K562 (cell line): Measurements from ENCODE around the gene DCDC2. TPM values are rescaled to one million over a fixed set of nuclear protein-coding genes. Genes with fewer than 3 reads are reported as not detected.

Experiments used
- ATAC-seq: fragments of 200-7000 bp; cut with Tn5 transposase; 3 replicates; pipeline ENCODE4 v1.9.1; 2020; ENCODE audit warnings: moderate library complexity
- BruUV-seq: library from RNA; stranded (reverse); fragments of 400-500 nt; replicated peaks from 2 replicates; lab custom pipeline; 2021; lab: Mats Ljungman, UMichigan
- CTCF ChIA-PET: fragments of 300-600 bp; formaldehyde crosslinking; extraction: SDS; loops from one replicate; lab custom pipeline; 2021; ENCODE audit warnings: low intra/inter-chr PET ratio; lab: Yijun Ruan, JAX
- POLR2A ChIA-PET: fragments of 300-600, 350-650 bp; sonication (Branson Sonifier 250); formaldehyde crosslinking; extraction: SDS; loops from one replicate; lab custom pipeline; 2021; ENCODE audit warnings: antibody characterized with exemption, inconsistent platforms; lab: Yijun Ruan, JAX
- DNase-seq, 4 experiments: peaks; one replicate each; pipeline versions ENCODE4 v3.0.0 to v3.0.0-alpha.2; 2011 to 2018; ENCODE audit warnings: low spot score in 3 of 4, mixed read lengths in 3 of 4; ENCODE audit errors: extremely low read depth in 1 of 4
- FAIRE-seq: peaks from 2 replicates; lab custom pipeline; 2011; peaks lifted over from hg19 to GRCh38; lab: Jason Lieb, UNC
- H2AFZ ChIP-seq: 2 replicates; pipeline ENCODE4 v1.6.0; 2011; ENCODE audit warnings: low read depth, low read length, control low read depth, inconsistent platforms
- H3K27ac ChIP-seq: fragments of 200-600 bp; 3 replicates; pipeline ENCODE4 v1.8.0; 2011; ENCODE audit warnings: low read depth, mild to moderate bottlenecking, control low read depth, inconsistent platforms, low read length, moderate library complexity, mixed read lengths; ENCODE audit errors: extremely low read depth
- H3K27me3 ChIP-seq, 2 experiments: fragments of 300-600 bp in 1 of 2; 2 replicates in 1 of 2; 3 replicates in 1 of 2; pipeline versions ENCODE4 v1.6.0 to v1.8.0; 2011; ENCODE audit warnings: inconsistent platforms in 2 of 2, low read length in 2 of 2, mild to moderate bottlenecking in 1 of 2, mixed read lengths in 1 of 2, moderate library complexity in 1 of 2; ENCODE audit not compliant: control insufficient read depth in 2 of 2, insufficient read depth in 2 of 2
- H3K36me3 ChIP-seq: fragments of 300-600 bp; 3 replicates; pipeline ENCODE4 v1.8.0; 2011; ENCODE audit warnings: mild to moderate bottlenecking, low read length, inconsistent platforms; ENCODE audit not compliant: control insufficient read depth, insufficient read depth
- H3K4me1 ChIP-seq, 2 experiments: fragments of 200-600 bp in 1 of 2; replicated peaks in 1 of 2; 2 replicates in 1 of 2; 3 replicates in 1 of 2; pipeline versions ENCODE4 v1.5.1 to v1.8.0; 2011; ENCODE audit warnings: inconsistent platforms in 2 of 2, low read length in 2 of 2, mild to moderate bottlenecking in 1 of 2, mixed read lengths in 1 of 2, moderate library complexity in 1 of 2; ENCODE audit not compliant: control insufficient read depth in 2 of 2, insufficient read depth in 2 of 2
- H3K4me2 ChIP-seq: 2 replicates; pipeline ENCODE4 v1.6.1; 2011; ENCODE audit warnings: low read length, control low read depth, inconsistent platforms, mixed read lengths; ENCODE audit not compliant: insufficient read depth
- H3K4me3 ChIP-seq: fragments of 200-600 bp; sonication (generic), shearing (Covaris generic); 2 replicates; pipeline ENCODE4 v1.5.1; 2016; ENCODE audit warnings: control low read depth, inconsistent platforms
- H3K79me2 ChIP-seq: fragments of 200-600 bp; 3 replicates; pipeline ENCODE4 v1.8.0; 2011; ENCODE audit warnings: low read length, inconsistent platforms; ENCODE audit not compliant: control insufficient read depth, insufficient read depth
- H3K9ac ChIP-seq, 2 experiments: 2 replicates each; pipeline versions ENCODE4 v1.6.0 to v1.6.1; 2011; ENCODE audit warnings: low read depth in 2 of 2, low read length in 2 of 2, control low read depth in 1 of 2, inconsistent platforms in 1 of 2, mild to moderate bottlenecking in 1 of 2, mixed read lengths in 1 of 2; ENCODE audit not compliant: insufficient read depth in 1 of 2
- H3K9me1 ChIP-seq: one replicate; pipeline ENCODE4 v1.6.0; 2011; ENCODE audit warnings: inconsistent platforms, mild to moderate bottlenecking, low read length, moderate library complexity; ENCODE audit not compliant: control insufficient read depth, insufficient read depth
- H3K9me3 ChIP-seq: replicated peaks from 2 replicates; pipeline ENCODE4 v1.5.1; 2011; ENCODE audit warnings: low read depth, low read length, inconsistent platforms; ENCODE audit not compliant: control insufficient read depth, insufficient read depth
- H4K20me1 ChIP-seq: replicated peaks from 2 replicates; pipeline ENCODE4 v1.6.1; 2011; ENCODE audit warnings: low read length, inconsistent platforms, mixed read lengths; ENCODE audit not compliant: control insufficient read depth, insufficient read depth
- FOS ChIP-seq: IDR thresholded peaks from 3 replicates; pipeline ENCODE4 v1.6.1; 2011; ENCODE audit not compliant: insufficient read length; ENCODE audit errors: extremely low read depth
- KDM5B ChIP-seq: fragments of 200-600 bp; sonication (generic); IDR thresholded peaks from 2 replicates; pipeline ENCODE4 v1.6.1; 2012; ENCODE audit warnings: low read depth, mild to moderate bottlenecking, moderate library complexity, low read length, control low read depth, inconsistent platforms; ENCODE audit not compliant: insufficient replicate concordance
- LCOR ChIP-seq: sonication (generic); formaldehyde crosslinking; IDR thresholded peaks from 2 replicates; pipeline ENCODE4 v1.8.0; 2022; ENCODE audit warnings: mild to moderate bottlenecking, missing genetic modification reagents
- MTA2 ChIP-seq: fragments of 450-650 bp; IDR thresholded peaks from 2 replicates; pipeline ENCODE4 v1.6.1; 2016; ENCODE audit warnings: low read depth
- SMARCA5 ChIP-seq: fragments of 450-650 bp; IDR thresholded peaks from 2 replicates; pipeline ENCODE4 v1.6.1; 2016
- SRSF1 ChIP-seq: fragments of 200-400 bp; formaldehyde crosslinking; IDR thresholded peaks from 2 replicates; pipeline ENCODE4 v1.6.1; 2017; ENCODE audit warnings: mild to moderate bottlenecking, low read depth, low read length, moderate library complexity
- YBX1 ChIP-seq: fragments of 450-650 bp; IDR thresholded peaks from 2 replicates; pipeline ENCODE4 v1.7.1; 2016; ENCODE audit warnings: mild to moderate bottlenecking
- YY1 ChIP-seq, 3 experiments: IDR thresholded peaks; 2 replicates each; pipeline ENCODE4 v1.6.1; 2011; ENCODE audit warnings: low read length in 2 of 3, mild to moderate bottlenecking in 2 of 3, moderate library complexity in 2 of 3, borderline replicate concordance in 1 of 3, control low read depth in 1 of 3, low read depth in 1 of 3; ENCODE audit not compliant: insufficient read depth in 3 of 3, insufficient replicate concordance in 2 of 3, control insufficient read depth in 1 of 3, insufficient read length in 1 of 3; ENCODE audit errors: extremely low read depth in 1 of 3
- ZFPM2 ChIP-seq: fragments of 250-450 bp; sonication (Bioruptor Pico); IDR thresholded peaks from 2 replicates; pipeline ENCODE4 v1.5.1; 2022; ENCODE audit warnings: mild to moderate bottlenecking
- ZNF124 ChIP-seq: sonication (generic); formaldehyde crosslinking; IDR thresholded peaks from 2 replicates; pipeline ENCODE4 v1.8.1; 2022; ENCODE audit warnings: missing genetic modification reagents
- ZSCAN29 ChIP-seq: fragments of 450-650 bp; IDR thresholded peaks from 2 replicates; pipeline ENCODE4 v1.6.1; 2017
- WGBS: fragments of 100-300 bp; shearing (Covaris generic); methylation state at CpG from one replicate; pipeline ENCODE4 v1.1.6; 2016; ENCODE audit warnings: low coverage, mixed read lengths; ENCODE audit not compliant: insufficient coverage; ENCODE audit errors: missing lambda C conversion rate; 5-methylcytosine and 5-hydroxymethylcytosine counted together
- in situ Hi-C: fragments of 300-500 bp; cut with MboI; formaldehyde crosslinking; loops from 4 replicates; pipeline ENCODE4 v1.15.0; 2018; ENCODE audit warnings: inconsistent platforms, mixed read lengths
- intact Hi-C: fragments of 100-400 bp; cut with micrococcal nuclease; formaldehyde crosslinking; loops from 2 replicates; pipeline ENCODE4 v1.14.2; 2022
- polyA plus RNA-seq, 8 experiments: library from polyadenylated mRNA; depleted of rRNA in 4 of 8; stranded (reverse) in 5 of 8; unstranded in 3 of 8; fragments of >200 nt; fragmentation: Nextera tagmentation in 2 of 8; fragmentation: Illumina TruSeq in 1 of 8; extraction: Ambion mirVana in 2 of 8; extraction: Trizol in 1 of 8; gene quantifications; 2 replicates each; pipeline versions ENCODE4 v1.2.1 to v1.2.3, GENCODE V29; 2011 to 2014; ENCODE audit warnings: inconsistent platforms in 1 of 8, missing spikeins in 1 of 8
- total RNA-seq, 7 experiments: library from RNA; depleted of rRNA in 6 of 7; stranded (reverse); fragments of >200 nt in 6 of 7; fragmentation: Illumina TruSeq in 2 of 7; extraction: Trizol in 2 of 7; gene quantifications; 2 replicates each; pipeline versions ENCODE4 v1.2.1 to v1.2.3, GENCODE V29; 2011 to 2021; ENCODE audit warnings: low replicate concordance in 1 of 7
- TF ChIP-seq, protein P1 (sequence below): conservative IDR thresholded peaks from 2 replicates; pipeline ENCODE4 v1.6.1; 2011; ENCODE audit warnings: low read depth, mild to moderate bottlenecking, low read length; ENCODE audit not compliant: control insufficient read depth
- TF ChIP-seq, protein P2 (sequence below): sonication (generic); formaldehyde crosslinking; IDR thresholded peaks from 2 replicates; pipeline ENCODE4 v1.5.0; 2020; ENCODE audit warnings: missing genetic modification reagents

The DCDC2 gene
- total and polyA plus RNA-seq, 9 of the 15 experiments (the other 6 are each of a cell fraction or from before 2014, with no cell fraction given), result 0.04 TPM; not detected in 8

DNA sequence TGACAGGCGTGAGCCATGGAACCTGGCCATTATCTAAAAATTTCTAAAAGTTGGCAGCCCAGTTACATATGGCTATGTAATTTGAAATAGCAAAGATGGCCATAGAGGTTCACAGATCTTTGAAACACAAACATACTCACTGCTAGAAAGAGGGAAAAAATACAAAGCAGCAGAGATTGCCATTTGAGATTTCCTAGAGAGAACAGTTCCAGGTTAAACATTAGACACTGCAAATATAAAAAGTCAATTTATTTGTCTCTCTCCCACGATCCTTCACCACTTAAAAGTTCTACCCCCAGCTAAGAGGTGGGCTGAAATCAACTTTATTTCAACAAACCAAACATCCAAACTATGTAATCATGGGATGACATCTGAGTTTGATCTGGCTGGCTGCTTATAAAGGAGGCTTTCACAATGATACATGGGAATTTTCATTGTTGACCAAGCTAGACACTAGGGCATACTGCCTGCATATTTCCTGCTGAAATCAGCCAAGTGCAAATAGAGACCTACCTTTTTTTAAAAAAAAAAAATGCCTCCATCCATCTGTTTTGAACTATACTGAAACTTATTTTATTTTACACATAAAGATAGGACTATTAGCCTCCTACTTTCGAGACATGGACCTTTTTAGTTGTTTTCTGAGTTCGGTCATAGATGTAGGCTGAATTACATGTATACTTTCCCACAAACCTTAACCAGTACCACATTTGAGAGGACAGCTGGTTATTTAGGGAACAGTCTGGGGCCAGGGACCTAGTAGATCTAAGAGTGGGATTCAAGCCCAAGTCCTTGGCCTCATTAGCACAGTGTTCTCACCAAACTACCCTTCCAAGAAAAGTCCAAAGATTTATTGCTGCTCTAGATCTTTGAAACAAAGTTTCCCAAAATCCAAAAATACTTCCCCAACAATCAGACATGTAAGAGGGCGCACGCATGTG lies 16.6 kb downstream of the DCDC2 start:
- ChIA-PET CTCF (no interaction called here), POLR2A (no interaction called here)
- H4K20me1 ChIP-seq, result no peaks in the 10 kb centered on the region
- H3K36me3 ChIP-seq, result no peaks in the 10 kb centered on the region
- ATAC-seq, result no peak
- H2AFZ ChIP-seq, result no peak overlapping the region
- H3K4me1 ChIP-seq, result no peaks in the 10 kb centered on the region
- intact Hi-C loops, result no loop called here
- WGBS, result 0% methylated on average over 6 of the region's 6 CpGs
- no TSS peak for BruUV-seq
- H3K27me3 ChIP-seq, result 0 out of 5 replicates have a peak, but pooled peaks cover 2 to 3% of the 10 kb centered on the region in 2 experiments
- no peaks in the 10 kb centered on the region for H3K9me3 ChIP-seq
- no peak for TF ChIP-seq ZNF124 (CRISPR knock-in tag)
- no peaks in the 10 kb centered on the region for H3K79me2 ChIP-seq
- no peak overlapping the region for H3K4me3 ChIP-seq
- in situ Hi-C loops, result no loop called here
- no peak overlapping the region for H3K4me2 ChIP-seq
- no peak for FAIRE-seq
- DNase-seq, result no peak
- H3K9ac ChIP-seq, result no peak overlapping the region
- no peak overlapping the region for H3K27ac ChIP-seq
- no peaks in the 10 kb centered on the region for H3K9me1 ChIP-seq

DNA sequence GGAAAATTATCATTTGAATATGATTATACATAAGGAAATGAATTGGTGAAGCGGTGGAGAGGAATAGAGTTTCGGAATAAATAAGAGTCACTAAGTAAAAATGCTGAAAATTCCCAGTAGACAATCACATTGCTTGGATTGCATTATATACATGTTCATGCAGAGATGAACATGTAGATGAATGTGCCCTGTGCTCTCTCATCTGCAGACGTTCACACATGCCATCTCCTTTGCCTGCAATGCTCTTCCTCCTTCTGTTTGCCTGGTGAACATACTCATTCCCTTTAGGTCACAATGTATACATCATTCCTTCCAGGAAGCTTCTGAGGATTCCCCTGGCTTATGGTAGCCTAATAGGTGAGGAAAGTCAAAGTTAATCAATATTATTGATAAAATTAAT lies 17.9 kb downstream of the DCDC2 start:
- ATAC-seq, result no peak
- FAIRE-seq, result no peak
- Histone ChIP-seq H3K9ac (no peak overlapping the region), H3K27me3 (0 out of 5 replicates have a peak, but pooled peaks cover 2 to 3% of the 10 kb centered on the region in 2 experiments), H3K27ac (no peak overlapping the region), H3K36me3 (no peaks in the 10 kb centered on the region), H2AFZ (no peak overlapping the region), H3K4me1 (no peaks in the 10 kb centered on the region), H3K4me2 (no peak overlapping the region), H4K20me1 (no peaks in the 10 kb centered on the region), H3K79me2 (no peaks in the 10 kb centered on the region), H3K4me3 (no peak overlapping the region), H3K9me1 (no peaks in the 10 kb centered on the region), H3K9me3 (no peaks in the 10 kb centered on the region)
- 0% methylated on average over 3 of the region's 3 CpGs for WGBS
- ChIA-PET CTCF (no interaction called here), POLR2A (no interaction called here)
- intact Hi-C loops (no loop called here), in situ Hi-C loops (no loop called here)
- no TSS peak for BruUV-seq
- DNase-seq, result no peak
- TF ChIP-seq FOS, result no peak
- TF ChIP-seq, protein P1, sequence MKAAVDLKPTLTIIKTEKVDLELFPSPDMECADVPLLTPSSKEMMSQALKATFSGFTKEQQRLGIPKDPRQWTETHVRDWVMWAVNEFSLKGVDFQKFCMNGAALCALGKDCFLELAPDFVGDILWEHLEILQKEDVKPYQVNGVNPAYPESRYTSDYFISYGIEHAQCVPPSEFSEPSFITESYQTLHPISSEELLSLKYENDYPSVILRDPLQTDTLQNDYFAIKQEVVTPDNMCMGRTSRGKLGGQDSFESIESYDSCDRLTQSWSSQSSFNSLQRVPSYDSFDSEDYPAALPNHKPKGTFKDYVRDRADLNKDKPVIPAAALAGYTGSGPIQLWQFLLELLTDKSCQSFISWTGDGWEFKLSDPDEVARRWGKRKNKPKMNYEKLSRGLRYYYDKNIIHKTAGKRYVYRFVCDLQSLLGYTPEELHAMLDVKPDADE, result no peak
- no peak for TF ChIP-seq YBX1
- TF ChIP-seq ZSCAN29, result no peak
- TF ChIP-seq SRSF1, result no peak
- TF ChIP-seq MTA2, result no peak
- no peak for TF ChIP-seq YY1 (IDR thresholded peaks at IDR 0.05; ENCODE audit: borderline replicate concordance in 1 of 3, control insufficient read depth in 1 of 3, extremely low read depth in 1 of 3, insufficient read depth in 3 of 3, insufficient read length in 1 of 3, insufficient replicate concordance in 2 of 3, low read depth in 1 of 3, low read length in 2 of 3)
- TF ChIP-seq SMARCA5, result no peak
- TF ChIP-seq, protein P2, sequence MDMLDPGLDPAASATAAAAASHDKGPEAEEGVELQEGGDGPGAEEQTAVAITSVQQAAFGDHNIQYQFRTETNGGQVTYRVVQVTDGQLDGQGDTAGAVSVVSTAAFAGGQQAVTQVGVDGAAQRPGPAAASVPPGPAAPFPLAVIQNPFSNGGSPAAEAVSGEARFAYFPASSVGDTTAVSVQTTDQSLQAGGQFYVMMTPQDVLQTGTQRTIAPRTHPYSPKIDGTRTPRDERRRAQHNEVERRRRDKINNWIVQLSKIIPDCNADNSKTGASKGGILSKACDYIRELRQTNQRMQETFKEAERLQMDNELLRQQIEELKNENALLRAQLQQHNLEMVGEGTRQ (CRISPR knock-in tag), result no peak
- TF ChIP-seq ZFPM2, result no peak
- TF ChIP-seq LCOR (CRISPR knock-in tag), result no peak
- no peak for TF ChIP-seq KDM5B
